WTC11 (cell line): Measurements from ENCODE around the gene INHBC. TPM values are rescaled to one million over a fixed set of nuclear protein-coding genes. Genes with fewer than 3 reads are reported as not detected.

Source experiments
- ATAC-seq: fragments of 200-7000 bp; cut with Tn5 transposase; 2 replicates; pipeline ENCODE4 v1.10.0; 2021; ENCODE audit warnings: mild to moderate bottlenecking, moderate library complexity
- CTCF ChIA-PET: fragments of 300-600 bp; sonication (Branson Sonifier 250); formaldehyde crosslinking; loops from one replicate; lab custom pipeline; 2021; ENCODE audit warnings: antibody characterized with exemption; lab: Charles Lee
- POLR2A ChIA-PET: fragments of 350-600 bp; sonication (Branson Sonifier 250); formaldehyde crosslinking; loops from one replicate; lab custom pipeline; 2021; ENCODE audit warnings: antibody characterized with exemption; lab: Charles Lee
- DNase-seq: peaks from one replicate; pipeline ENCODE4 v3.0.0; 2021; ENCODE audit warnings: low spot score
- H3K27ac Mint-ChIP-seq: 2 replicates; pipeline ENCODE4 v1.8.0; 2021; ENCODE audit warnings: mixed read lengths
- H3K27me3 Mint-ChIP-seq: 2 replicates; pipeline ENCODE4 v1.8.0; 2021; ENCODE audit warnings: low read depth, mild to moderate bottlenecking, moderate library complexity, mixed read lengths
- H3K36me3 Mint-ChIP-seq: 2 replicates; pipeline ENCODE4 v1.8.0; 2021; ENCODE audit warnings: mixed read lengths
- H3K4me1 Mint-ChIP-seq: 2 replicates; pipeline ENCODE4 v1.8.0; 2022; ENCODE audit warnings: mixed read lengths
- H3K4me3 Mint-ChIP-seq: 2 replicates; pipeline ENCODE4 v1.8.0; 2021; ENCODE audit warnings: mild to moderate bottlenecking, moderate library complexity, mixed read lengths
- H3K9me3 Mint-ChIP-seq: 2 replicates; pipeline ENCODE4 v1.8.0; 2021; ENCODE audit warnings: mixed read lengths
- ATF1 ChIP-seq: sonication (generic); formaldehyde crosslinking; IDR thresholded peaks from 2 replicates; pipeline ENCODE4 v1.8.1; 2023; ENCODE audit warnings: mild to moderate bottlenecking, moderate library complexity, missing genetic modification reagents
- ATF3 ChIP-seq: sonication (generic); formaldehyde crosslinking; conservative IDR thresholded peaks from 2 replicates; pipeline ENCODE4 v1.8.1; 2022; ENCODE audit warnings: mild to moderate bottlenecking, missing genetic modification reagents
- CBFB ChIP-seq: sonication (generic); formaldehyde crosslinking; IDR thresholded peaks from 2 replicates; pipeline ENCODE4 v1.8.1; 2022; ENCODE audit warnings: mild to moderate bottlenecking, low read depth, missing genetic modification reagents
- CREM ChIP-seq: sonication (generic); formaldehyde crosslinking; IDR thresholded peaks from 2 replicates; pipeline ENCODE4 v1.8.1; 2022; ENCODE audit warnings: mild to moderate bottlenecking, missing genetic modification reagents, moderate library complexity
- CTCF ChIP-seq: fragments of 200-600 bp; IDR thresholded peaks from 2 replicates; pipeline ENCODE4 v1.8.0; 2022; ENCODE audit warnings: antibody characterized with exemption
- ETV6 ChIP-seq: sonication (generic); formaldehyde crosslinking; IDR thresholded peaks from 2 replicates; pipeline ENCODE4 v1.8.1; 2022; ENCODE audit warnings: mild to moderate bottlenecking, missing genetic modification reagents
- FOXK1 ChIP-seq: sonication (generic); formaldehyde crosslinking; IDR thresholded peaks from 2 replicates; pipeline ENCODE4 v1.8.0; 2022; ENCODE audit warnings: mild to moderate bottlenecking, moderate library complexity, missing genetic modification reagents
- FOXP4 ChIP-seq: sonication (generic); formaldehyde crosslinking; IDR thresholded peaks from 2 replicates; pipeline ENCODE4 v1.8.0; 2022; ENCODE audit warnings: mild to moderate bottlenecking, missing genetic modification reagents
- HMGA2 ChIP-seq: fragments of 250-450 bp; sonication (Bioruptor Pico); IDR thresholded peaks from 2 replicates; pipeline ENCODE4 v1.4.0; 2021; ENCODE audit warnings: mild to moderate bottlenecking, moderate library complexity
- IRF1 ChIP-seq: sonication (generic); formaldehyde crosslinking; IDR thresholded peaks from 2 replicates; pipeline ENCODE4 v1.8.0; 2023; ENCODE audit warnings: missing genetic modification reagents
- NR2C2 ChIP-seq: sonication (generic); formaldehyde crosslinking; IDR thresholded peaks from 2 replicates; pipeline ENCODE4 v1.8.0; 2022; ENCODE audit warnings: mild to moderate bottlenecking, missing genetic modification reagents
- RELA ChIP-seq: sonication (generic); formaldehyde crosslinking; IDR thresholded peaks from 2 replicates; pipeline ENCODE4 v1.8.1; 2022; ENCODE audit warnings: missing genetic modification reagents, mild to moderate bottlenecking, borderline replicate concordance
- RORB ChIP-seq: fragments of 250-450 bp; sonication (Bioruptor Pico); IDR thresholded peaks from 2 replicates; pipeline ENCODE4 v1.9.0; 2021; ENCODE audit warnings: mild to moderate bottlenecking
- SOX15 ChIP-seq: fragments of 250-450 bp; sonication (Bioruptor Pico); IDR thresholded peaks from 2 replicates; pipeline ENCODE4 v1.9.0; 2021; ENCODE audit warnings: mild to moderate bottlenecking
- SP1 ChIP-seq: sonication (generic); formaldehyde crosslinking; conservative IDR thresholded peaks from 2 replicates; pipeline ENCODE4 v1.8.1; 2022; ENCODE audit warnings: missing genetic modification reagents
- TEAD1 ChIP-seq: sonication (generic); formaldehyde crosslinking; IDR thresholded peaks from 2 replicates; pipeline ENCODE4 v1.8.0; 2022; ENCODE audit warnings: mild to moderate bottlenecking, missing genetic modification reagents
- TEAD4 ChIP-seq: sonication (generic); formaldehyde crosslinking; IDR thresholded peaks from 2 replicates; pipeline ENCODE4 v1.8.0; 2022; ENCODE audit warnings: mild to moderate bottlenecking, missing genetic modification reagents
- ZBTB43 ChIP-seq: sonication (generic); formaldehyde crosslinking; IDR thresholded peaks from 2 replicates; pipeline ENCODE4 v1.8.1; 2023; ENCODE audit warnings: mild to moderate bottlenecking, missing genetic modification reagents
- ZMAT4 ChIP-seq: fragments of 250-450 bp; sonication (Bioruptor Pico); IDR thresholded peaks from 2 replicates; pipeline ENCODE4 v1.9.0; 2021; ENCODE audit warnings: mild to moderate bottlenecking
- ZNF121 ChIP-seq: sonication (generic); formaldehyde crosslinking; IDR thresholded peaks from 2 replicates; pipeline ENCODE4 v1.8.0; 2023; ENCODE audit warnings: missing genetic modification reagents
- ZNF232 ChIP-seq: sonication (generic); formaldehyde crosslinking; IDR thresholded peaks from 2 replicates; pipeline ENCODE4 v1.8.0; 2022; ENCODE audit warnings: mild to moderate bottlenecking, missing genetic modification reagents
- ZNF263 ChIP-seq: sonication (generic); formaldehyde crosslinking; IDR thresholded peaks from 2 replicates; pipeline ENCODE4 v1.8.1; 2022; ENCODE audit warnings: low read depth, mild to moderate bottlenecking, moderate library complexity, missing genetic modification reagents
- ZNF512 ChIP-seq: sonication (generic); formaldehyde crosslinking; IDR thresholded peaks from 2 replicates; pipeline ENCODE4 v1.8.1; 2022; ENCODE audit warnings: missing genetic modification reagents, borderline replicate concordance
- total RNA-seq: library from RNA; stranded (reverse); gene quantifications from 3 replicates; pipeline ENCODE4 v1.2.3, GENCODE V29; 2021

The INHBC gene
- total RNA-seq, 1 experiment from 2014 or later = 0.20 TPM

- H3K4me1 Mint-ChIP-seq = no peaks in the 10 kb centered on the region
- ChIA-PET CTCF (interaction anchor here (0.8 to 1.4 kb wide), 5 partner anchors 8 to 137 kb away, joined by 3 to 5 read pairs (median 3); no protein-coding TSS in a partner anchor), POLR2A (interaction anchor here (0.8 kb wide), 1 partner anchor 10 kb away, joined by 4 read pairs; the partner anchor contains the start of gene INHBE)
These were observed 10.2 kb downstream of the INHBC start for GRCh38 chr12:57444744-57445143.

GRCh38 chr12:57446292-57446960 lies 11.8 kb downstream of the INHBC start:
- H3K4me3 Mint-ChIP-seq = no peak overlapping the region
- no peaks in the 10 kb centered on the region for H3K4me1 Mint-ChIP-seq
- H3K27me3 Mint-ChIP-seq = peaks cover 4% of the 10 kb centered on the region; the same call in 1 of the 2 replicates
- DNase-seq (no peak), ATAC-seq (no peak)
- peaks cover 6% of the 10 kb centered on the region for H3K36me3 Mint-ChIP-seq
- CTCF ChIA-PET = interaction anchor here (1.1 to 1.4 kb wide), 3 partner anchors 9 to 13 kb away, joined by 4 to 5 read pairs (median 4); partner anchors contain the start of genes GLI1 and INHBE
- H3K9me3 Mint-ChIP-seq = peaks cover 10% of the 10 kb centered on the region
- POLR2A ChIA-PET = no interaction called here
- no peak overlapping the region for H3K27ac Mint-ChIP-seq
- TF ChIP-seq NR2C2 (CRISPR knock-in tag) = no peak
- no peak for TF ChIP-seq FOXK1 (CRISPR knock-in tag)
- TF ChIP-seq CTCF = no peak
- TF ChIP-seq TEAD4 (CRISPR knock-in tag) = no peak
- no peak for TF ChIP-seq TEAD1
- TF ChIP-seq ETV6 (CRISPR knock-in tag) = no peak
- TF ChIP-seq ZMAT4 = no peak
- TF ChIP-seq ATF1 (CRISPR knock-in tag) = no peak
- TF ChIP-seq ZNF232 = no peak
- no peak for TF ChIP-seq CREM (CRISPR knock-in tag)
- no peak for TF ChIP-seq IRF1 (CRISPR knock-in tag)
- TF ChIP-seq ZNF512 = no peak
- TF ChIP-seq RELA = no peak
- TF ChIP-seq, all 79 proteins: peak for 0

More at GRCh38 chr12:57444744-57445143, 10.2 kb downstream of the INHBC start:
- peaks cover 10% of the 10 kb centered on the region for H3K36me3 Mint-ChIP-seq
- no peak overlapping the region for H3K27ac Mint-ChIP-seq
- no peak for ATAC-seq
- H3K9me3 Mint-ChIP-seq = peaks cover 15% of the 10 kb centered on the region
- TF ChIP-seq ZNF121 (CRISPR knock-in tag) (peak; percentile 50), ZNF263 (no peak)
- H3K4me3 Mint-ChIP-seq = no peak overlapping the region
- peaks cover 9% of the 10 kb centered on the region for H3K27me3 Mint-ChIP-seq
- no peak for DNase-seq

- CTCF ChIA-PET = interaction anchor here (9.4 kb wide), 1 partner anchor 142 kb away, joined by 245 read pairs; no protein-coding TSS in a partner anchor
- no peak overlapping the region for H3K4me3 Mint-ChIP-seq
- TF ChIP-seq ZBTB43 = no peak
- no peak for TF ChIP-seq SP1 (CRISPR knock-in tag)
- TF ChIP-seq RORB = no peak
- TF ChIP-seq SOX15 (CRISPR knock-in tag) = no peak
- TF ChIP-seq TEAD4 (CRISPR knock-in tag) = no peak
- TF ChIP-seq CBFB = no peak
- no peak for TF ChIP-seq FOXP4
- TF ChIP-seq HMGA2 = no peak
- no peak for TF ChIP-seq ZNF512
- TF ChIP-seq ATF3 (CRISPR knock-in tag) = no peak
These were observed 14.1 kb downstream of the INHBC start for GRCh38 chr12:57448669-57449068.

More at GRCh38 chr12:57448669-57449068, 14.1 kb downstream of the INHBC start:
- no peak for ATAC-seq
- peaks cover 3% of the 10 kb centered on the region for H3K9me3 Mint-ChIP-seq
- DNase-seq = no peak
- no peaks in the 10 kb centered on the region for H3K27me3 Mint-ChIP-seq
- H3K27ac Mint-ChIP-seq = no peak overlapping the region
- POLR2A ChIA-PET = interaction anchor here (0.7 kb wide), 1 partner anchor 140 kb away, joined by 7 read pairs; no protein-coding TSS in a partner anchor
- no peaks in the 10 kb centered on the region for H3K36me3 Mint-ChIP-seq
- peaks cover 12% of the 10 kb centered on the region for H3K4me1 Mint-ChIP-seq
